ENCODE measurements around the gene ARHGEF17. TPM values are rescaled to one million over a fixed set of nuclear protein-coding genes. Genes with fewer than 3 reads are reported as not detected.

The ARHGEF17 gene
- total and polyA plus RNA-seq, 2 of the 13 experiments (the other 11 are each of a cell fraction or from before 2014, with no cell fraction given): 10.7 to 28.8 TPM

- H3K27ac ChIP-seq (ENCODE audit: extremely low read length, insufficient read depth, low read length): no peak overlapping the region
- H3K9me3 ChIP-seq (ENCODE audit: low read length): no peaks in the 10 kb centered on the region
- no peak overlapping the region for H3K9ac ChIP-seq (ENCODE audit: insufficient read depth, low read depth, low read length)
- H3K4me3 ChIP-seq (replicated peaks in 1 of 3; ENCODE audit: insufficient read depth in 1 of 3, low read depth in 2 of 3, low read length in 3 of 3): no peak overlapping the region
- H3K79me2 ChIP-seq (ENCODE audit: insufficient read depth, low read length): no peaks in the 10 kb centered on the region
- H3K4me1 ChIP-seq (ENCODE audit: insufficient read depth, low read length): peaks cover 8% of the 10 kb centered on the region
- no peaks in the 10 kb centered on the region for H3K27me3 ChIP-seq (ENCODE audit: control insufficient read depth in 1 of 2, insufficient read depth in 2 of 2, low read length in 2 of 2)
- intact Hi-C loops (cut with micrococcal nuclease; ENCODE audit: unreplicated experiment): no loop called here
- no TSS peak for BruUV-seq (replicated peaks)
- TF ChIP-seq, protein P1, sequence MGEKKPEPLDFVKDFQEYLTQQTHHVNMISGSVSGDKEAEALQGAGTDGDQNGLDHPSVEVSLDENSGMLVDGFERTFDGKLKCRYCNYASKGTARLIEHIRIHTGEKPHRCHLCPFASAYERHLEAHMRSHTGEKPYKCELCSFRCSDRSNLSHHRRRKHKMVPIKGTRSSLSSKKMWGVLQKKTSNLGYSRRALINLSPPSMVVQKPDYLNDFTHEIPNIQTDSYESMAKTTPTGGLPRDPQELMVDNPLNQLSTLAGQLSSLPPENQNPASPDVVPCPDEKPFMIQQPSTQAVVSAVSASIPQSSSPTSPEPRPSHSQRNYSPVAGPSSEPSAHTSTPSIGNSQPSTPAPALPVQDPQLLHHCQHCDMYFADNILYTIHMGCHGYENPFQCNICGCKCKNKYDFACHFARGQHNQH (CRISPR knock-in tag; IDR thresholded peaks at IDR 0.05): no peak
- TF ChIP-seq, protein P2, sequence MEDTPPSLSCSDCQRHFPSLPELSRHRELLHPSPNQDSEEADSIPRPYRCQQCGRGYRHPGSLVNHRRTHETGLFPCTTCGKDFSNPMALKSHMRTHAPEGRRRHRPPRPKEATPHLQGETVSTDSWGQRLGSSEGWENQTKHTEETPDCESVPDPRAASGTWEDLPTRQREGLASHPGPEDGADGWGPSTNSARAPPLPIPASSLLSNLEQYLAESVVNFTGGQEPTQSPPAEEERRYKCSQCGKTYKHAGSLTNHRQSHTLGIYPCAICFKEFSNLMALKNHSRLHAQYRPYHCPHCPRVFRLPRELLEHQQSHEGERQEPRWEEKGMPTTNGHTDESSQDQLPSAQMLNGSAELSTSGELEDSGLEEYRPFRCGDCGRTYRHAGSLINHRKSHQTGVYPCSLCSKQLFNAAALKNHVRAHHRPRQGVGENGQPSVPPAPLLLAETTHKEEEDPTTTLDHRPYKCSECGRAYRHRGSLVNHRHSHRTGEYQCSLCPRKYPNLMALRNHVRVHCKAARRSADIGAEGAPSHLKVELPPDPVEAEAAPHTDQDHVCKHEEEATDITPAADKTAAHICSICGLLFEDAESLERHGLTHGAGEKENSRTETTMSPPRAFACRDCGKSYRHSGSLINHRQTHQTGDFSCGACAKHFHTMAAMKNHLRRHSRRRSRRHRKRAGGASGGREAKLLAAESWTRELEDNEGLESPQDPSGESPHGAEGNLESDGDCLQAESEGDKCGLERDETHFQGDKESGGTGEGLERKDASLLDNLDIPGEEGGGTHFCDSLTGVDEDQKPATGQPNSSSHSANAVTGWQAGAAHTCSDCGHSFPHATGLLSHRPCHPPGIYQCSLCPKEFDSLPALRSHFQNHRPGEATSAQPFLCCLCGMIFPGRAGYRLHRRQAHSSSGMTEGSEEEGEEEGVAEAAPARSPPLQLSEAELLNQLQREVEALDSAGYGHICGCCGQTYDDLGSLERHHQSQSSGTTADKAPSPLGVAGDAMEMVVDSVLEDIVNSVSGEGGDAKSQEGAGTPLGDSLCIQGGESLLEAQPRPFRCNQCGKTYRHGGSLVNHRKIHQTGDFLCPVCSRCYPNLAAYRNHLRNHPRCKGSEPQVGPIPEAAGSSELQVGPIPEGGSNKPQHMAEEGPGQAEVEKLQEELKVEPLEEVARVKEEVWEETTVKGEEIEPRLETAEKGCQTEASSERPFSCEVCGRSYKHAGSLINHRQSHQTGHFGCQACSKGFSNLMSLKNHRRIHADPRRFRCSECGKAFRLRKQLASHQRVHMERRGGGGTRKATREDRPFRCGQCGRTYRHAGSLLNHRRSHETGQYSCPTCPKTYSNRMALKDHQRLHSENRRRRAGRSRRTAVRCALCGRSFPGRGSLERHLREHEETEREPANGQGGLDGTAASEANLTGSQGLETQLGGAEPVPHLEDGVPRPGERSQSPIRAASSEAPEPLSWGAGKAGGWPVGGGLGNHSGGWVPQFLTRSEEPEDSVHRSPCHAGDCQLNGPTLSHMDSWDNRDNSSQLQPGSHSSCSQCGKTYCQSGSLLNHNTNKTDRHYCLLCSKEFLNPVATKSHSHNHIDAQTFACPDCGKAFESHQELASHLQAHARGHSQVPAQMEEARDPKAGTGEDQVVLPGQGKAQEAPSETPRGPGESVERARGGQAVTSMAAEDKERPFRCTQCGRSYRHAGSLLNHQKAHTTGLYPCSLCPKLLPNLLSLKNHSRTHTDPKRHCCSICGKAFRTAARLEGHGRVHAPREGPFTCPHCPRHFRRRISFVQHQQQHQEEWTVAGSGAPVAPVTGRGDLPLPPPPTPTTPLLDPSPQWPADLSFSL (CRISPR knock-in tag; IDR thresholded peaks at IDR 0.05): no peak
- no peak for TF ChIP-seq GFI1 (CRISPR knock-in tag; IDR thresholded peaks at IDR 0.05; ENCODE audit: borderline replicate concordance)
- no peak for TF ChIP-seq ZNF350 (CRISPR knock-in tag; IDR thresholded peaks at IDR 0.05; ENCODE audit: borderline replicate concordance, low read depth)
- no peak for TF ChIP-seq FOXJ3 (CRISPR knock-in tag; IDR thresholded peaks at IDR 0.05; ENCODE audit: borderline replicate concordance)
- TF ChIP-seq ZNF598 (CRISPR knock-in tag; IDR thresholded peaks at IDR 0.05; ENCODE audit: borderline replicate concordance): no peak
- TF ChIP-seq KDM2A (CRISPR knock-in tag; IDR thresholded peaks at IDR 0.05; ENCODE audit: borderline replicate concordance, low read depth): no peak
- no peak for TF ChIP-seq ZNF652 (CRISPR knock-in tag; IDR thresholded peaks at IDR 0.05; ENCODE audit: borderline replicate concordance, low read depth)
- TF ChIP-seq THAP11 (CRISPR knock-in tag; IDR thresholded peaks at IDR 0.05): no peak
- TF ChIP-seq ZNF260 (CRISPR knock-in tag; IDR thresholded peaks at IDR 0.05; ENCODE audit: borderline replicate concordance, low read depth): no peak
- TF ChIP-seq ZNF724P (CRISPR knock-in tag; IDR thresholded peaks at IDR 0.05; ENCODE audit: borderline replicate concordance): no peak
- TF ChIP-seq, protein P3, sequence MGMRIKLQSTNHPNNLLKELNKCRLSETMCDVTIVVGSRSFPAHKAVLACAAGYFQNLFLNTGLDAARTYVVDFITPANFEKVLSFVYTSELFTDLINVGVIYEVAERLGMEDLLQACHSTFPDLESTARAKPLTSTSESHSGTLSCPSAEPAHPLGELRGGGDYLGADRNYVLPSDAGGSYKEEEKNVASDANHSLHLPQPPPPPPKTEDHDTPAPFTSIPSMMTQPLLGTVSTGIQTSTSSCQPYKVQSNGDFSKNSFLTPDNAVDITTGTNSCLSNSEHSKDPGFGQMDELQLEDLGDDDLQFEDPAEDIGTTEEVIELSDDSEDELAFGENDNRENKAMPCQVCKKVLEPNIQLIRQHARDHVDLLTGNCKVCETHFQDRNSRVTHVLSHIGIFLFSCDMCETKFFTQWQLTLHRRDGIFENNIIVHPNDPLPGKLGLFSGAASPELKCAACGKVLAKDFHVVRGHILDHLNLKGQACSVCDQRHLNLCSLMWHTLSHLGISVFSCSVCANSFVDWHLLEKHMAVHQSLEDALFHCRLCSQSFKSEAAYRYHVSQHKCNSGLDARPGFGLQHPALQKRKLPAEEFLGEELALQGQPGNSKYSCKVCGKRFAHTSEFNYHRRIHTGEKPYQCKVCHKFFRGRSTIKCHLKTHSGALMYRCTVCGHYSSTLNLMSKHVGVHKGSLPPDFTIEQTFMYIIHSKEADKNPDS (CRISPR knock-in tag; IDR thresholded peaks at IDR 0.05): no peak
- TF ChIP-seq KDM5B (CRISPR knock-in tag; IDR thresholded peaks at IDR 0.05; ENCODE audit: borderline replicate concordance): no peak
- TF ChIP-seq ZNF296 (CRISPR knock-in tag; conservative IDR thresholded peaks at IDR 0.05): no peak
- TF ChIP-seq KLF6 (CRISPR knock-in tag; IDR thresholded peaks at IDR 0.05): no peak
- no peak for DNase-seq (ENCODE audit: low spot score)
- WGBS (ENCODE audit: low lambda C conversion rate): 36% methylated on average over 3 of the region's 6 CpGs
- ATAC-seq: no peak
- POLR2A ChIA-PET: interaction anchor here (0.6 kb wide), 1 partner anchor 79 kb away, joined by 3 read pairs; no protein-coding TSS in a partner anchor
- H4K20me1 ChIP-seq (ENCODE audit: insufficient read depth, low read length): no peaks in the 10 kb centered on the region
- CTCF ChIA-PET (ENCODE audit: low intra/inter-chr PET ratio, low total read pairs): no interaction called here
- in situ Hi-C loops (cut with HindIII; ENCODE audit: extremely low pct_ligation_motif_present, low pct_unique_long_range_greater_than_20kb): no loop called here
- FAIRE-seq: no peak
- H2AFZ ChIP-seq (ENCODE audit: low read length): no peak overlapping the region
- peaks cover 6 to 7% of the 10 kb centered on the region in 2 experiments for H3K36me3 ChIP-seq (replicated peaks in 1 of 2; ENCODE audit: control insufficient read depth in 1 of 2, insufficient read depth in 2 of 2, low read length in 2 of 2)
- H3K4me2 ChIP-seq (ENCODE audit: low read depth, low read length): no peak overlapping the region
Measured at GRCh38 chr11:73399159-73399590, 91.1 kb downstream of the ARHGEF17 start.

Measured in HepG2 (cell line).